Measurements from ENCODE around the gene GPC5. TPM values are rescaled to one million over a fixed set of nuclear protein-coding genes. Genes with fewer than 3 reads are reported as not detected.

The GPC5 gene
- total and polyA plus RNA-seq, 9 of the 15 experiments (the other 6 are each of a cell fraction or from before 2014, with no cell fraction given) = 0.18 to 0.27 TPM; not detected in 7

DNA sequence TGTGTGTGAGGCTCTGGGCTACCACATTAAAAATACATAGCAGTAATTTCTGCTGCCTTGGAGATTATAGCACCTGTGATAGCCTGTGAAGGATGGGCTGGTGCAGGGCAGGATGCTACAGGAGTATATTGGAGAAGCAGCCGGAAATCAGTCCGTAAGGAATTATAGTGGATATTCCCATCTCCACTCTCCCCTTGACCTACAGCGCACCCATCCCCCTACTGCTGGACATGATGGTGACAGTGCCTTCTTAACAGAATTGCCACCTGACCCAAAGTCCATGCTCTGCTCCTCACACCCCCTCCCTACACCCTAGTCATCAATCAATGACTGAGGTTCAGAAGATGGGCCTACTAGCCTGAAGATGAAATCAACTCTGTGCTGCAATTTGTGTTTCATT, 376.0 kb downstream of the GPC5 start:
- no TSS peak for BruUV-seq (replicated peaks)
- H4K20me1 ChIP-seq (replicated peaks; ENCODE audit: control insufficient read depth, insufficient read depth, low read length) = no peaks in the 10 kb centered on the region
- no peaks in the 10 kb centered on the region for H3K27me3 ChIP-seq (ENCODE audit: control insufficient read depth in 2 of 2, insufficient read depth in 2 of 2, low read length in 2 of 2)
- no peaks in the 10 kb centered on the region for H3K36me3 ChIP-seq (ENCODE audit: control insufficient read depth, insufficient read depth, low read length)
- H3K9me3 ChIP-seq (replicated peaks; ENCODE audit: control insufficient read depth, insufficient read depth, low read depth, low read length) = no peaks in the 10 kb centered on the region
- H3K9ac ChIP-seq (ENCODE audit: insufficient read depth in 1 of 2, low read depth in 2 of 2, low read length in 2 of 2) = no peak overlapping the region
- no peak for TF ChIP-seq TEAD4 (IDR thresholded peaks at IDR 0.05; ENCODE audit: low read length)
- no peak for TF ChIP-seq TEAD4 (CRISPR knock-in tag; IDR thresholded peaks at IDR 0.05; ENCODE audit: borderline replicate concordance)
- no peak for TF ChIP-seq L3MBTL2 (IDR thresholded peaks at IDR 0.05)
- TF ChIP-seq CBX3 (IDR thresholded peaks at IDR 0.05; ENCODE audit: borderline replicate concordance in 1 of 2, low read length in 2 of 2) = peak in 1 of 2 experiments; percentile 87; a peak in 1 of 3 replicates
- peak; percentile 59; the same call in 1 of the 2 replicates for TF ChIP-seq FOXJ3 (CRISPR knock-in tag; IDR thresholded peaks at IDR 0.05)
- no peak for TF ChIP-seq ZZZ3 (IDR thresholded peaks at IDR 0.05)
- no peak overlapping the region for H3K4me3 ChIP-seq
- FAIRE-seq (no peak), DNase-seq (ENCODE audit: extremely low read depth in 1 of 4, low spot score in 3 of 4) (no peak), ATAC-seq (no peak)
- H3K79me2 ChIP-seq (ENCODE audit: control insufficient read depth, insufficient read depth, low read length) = no peaks in the 10 kb centered on the region
- intact Hi-C loops (cut with micrococcal nuclease) = loop anchor here (5.0 kb wide), 1 partner anchor 48 kb away; no protein-coding TSS in a partner anchor
- 2% methylated on average over 3 of the region's 3 CpGs for WGBS (ENCODE audit: insufficient coverage, low coverage, missing lambda C conversion rate)
- no peak overlapping the region for H3K4me2 ChIP-seq (ENCODE audit: insufficient read depth, low read length)
- in situ Hi-C loops (cut with MboI) = no loop called here
- H3K4me1 ChIP-seq (replicated peaks in 1 of 2; ENCODE audit: control insufficient read depth in 2 of 2, insufficient read depth in 2 of 2, low read length in 2 of 2) = no peaks in the 10 kb centered on the region
- no peaks in the 10 kb centered on the region for H3K9me1 ChIP-seq (ENCODE audit: control insufficient read depth, insufficient read depth, low read length)
- no peak overlapping the region for H3K27ac ChIP-seq (ENCODE audit: extremely low read depth, low read depth, low read length)
- ChIA-PET POLR2A (no interaction called here), CTCF (ENCODE audit: low intra/inter-chr PET ratio) (no interaction called here)
- H2AFZ ChIP-seq (ENCODE audit: low read depth, low read length) = no peak overlapping the region

DNA sequence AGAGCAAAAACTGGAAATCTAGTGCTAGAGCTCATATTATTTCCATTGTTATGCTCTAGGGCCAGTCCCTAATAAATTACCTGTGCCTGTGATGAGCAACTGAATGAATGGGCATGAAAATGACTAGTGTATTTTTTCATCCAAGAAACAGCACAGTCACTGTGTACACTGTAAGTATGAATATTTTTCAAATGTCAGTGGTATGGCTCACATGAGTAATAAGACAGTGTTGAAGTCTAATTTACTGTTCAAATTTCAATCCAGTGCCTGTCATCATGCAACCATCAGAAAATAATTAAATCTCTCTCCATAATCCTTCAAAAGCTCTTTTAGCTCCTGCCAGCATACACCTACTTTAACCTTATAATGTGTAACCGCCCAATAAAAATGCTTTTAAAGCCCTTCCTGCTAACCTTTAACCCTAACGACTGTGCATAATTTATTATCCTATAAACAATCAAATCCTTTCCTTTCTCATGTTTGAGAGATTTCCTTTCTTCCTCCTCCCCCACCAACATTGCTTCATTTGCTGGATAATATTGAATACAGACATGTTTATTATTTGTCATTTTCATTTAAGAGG, 378.3 kb downstream of the GPC5 start:
- ChIA-PET POLR2A (interaction anchor here (1.1 kb wide), 1 partner anchor 12 kb away, joined by 3 read pairs; no protein-coding TSS in a partner anchor), CTCF (ENCODE audit: low intra/inter-chr PET ratio) (no interaction called here)
- H3K36me3 ChIP-seq (ENCODE audit: control insufficient read depth, insufficient read depth, low read length) = no peaks in the 10 kb centered on the region
- no peak overlapping the region for H3K9ac ChIP-seq (ENCODE audit: insufficient read depth in 1 of 2, low read depth in 2 of 2, low read length in 2 of 2)
- no peaks in the 10 kb centered on the region for H3K79me2 ChIP-seq (ENCODE audit: control insufficient read depth, insufficient read depth, low read length)
- H3K4me3 ChIP-seq = no peak overlapping the region
- TF ChIP-seq KLF10 (CRISPR knock-in tag; IDR thresholded peaks at IDR 0.05) (peak; percentile 50; the same call in 1 of the 2 replicates), MLLT1 (IDR thresholded peaks at IDR 0.05) (no peak), ZNF3 (CRISPR knock-in tag; IDR thresholded peaks at IDR 0.05) (0 out of 2 replicates have a peak, but pooled peaks have one; percentile 10), MAFG (tag; conservative IDR thresholded peaks at IDR 0.05) (0 out of 2 replicates have a peak, but pooled peaks have one; percentile 25)
- TF ChIP-seq, protein P1, sequence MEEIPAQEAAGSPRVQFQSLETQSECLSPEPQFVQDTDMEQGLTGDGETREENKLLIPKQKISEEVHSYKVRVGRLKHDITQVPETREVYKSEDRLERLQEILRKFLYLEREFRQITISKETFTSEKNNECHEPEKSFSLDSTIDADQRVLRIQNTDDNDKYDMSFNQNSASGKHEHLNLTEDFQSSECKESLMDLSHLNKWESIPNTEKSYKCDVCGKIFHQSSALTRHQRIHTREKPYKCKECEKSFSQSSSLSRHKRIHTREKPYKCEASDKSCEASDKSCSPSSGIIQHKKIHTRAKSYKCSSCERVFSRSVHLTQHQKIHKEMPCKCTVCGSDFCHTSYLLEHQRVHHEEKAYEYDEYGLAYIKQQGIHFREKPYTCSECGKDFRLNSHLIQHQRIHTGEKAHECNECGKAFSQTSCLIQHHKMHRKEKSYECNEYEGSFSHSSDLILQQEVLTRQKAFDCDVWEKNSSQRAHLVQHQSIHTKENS (CRISPR knock-in tag; IDR thresholded peaks at IDR 0.05) = 0 out of 2 replicates have a peak, but pooled peaks have one; percentile 11
- no peaks in the 10 kb centered on the region for H3K27me3 ChIP-seq (ENCODE audit: control insufficient read depth in 2 of 2, insufficient read depth in 2 of 2, low read length in 2 of 2)
- 0% methylated on average over 2 of the region's 2 CpGs for WGBS (ENCODE audit: insufficient coverage, low coverage, missing lambda C conversion rate)
- FAIRE-seq (no peak), ATAC-seq (no peak), DNase-seq (ENCODE audit: extremely low read depth in 1 of 4, low spot score in 3 of 4) (no peak)
- 0 out of 2 replicates have a peak, but pooled peaks cover 1% of the 10 kb centered on the region for H3K9me3 ChIP-seq (replicated peaks; ENCODE audit: control insufficient read depth, insufficient read depth, low read depth, low read length)
- intact Hi-C loops (cut with micrococcal nuclease) (no loop called here), in situ Hi-C loops (cut with MboI) (no loop called here)
- H3K9me1 ChIP-seq (ENCODE audit: control insufficient read depth, insufficient read depth, low read length) = no peaks in the 10 kb centered on the region
- H3K4me2 ChIP-seq (ENCODE audit: insufficient read depth, low read length) = no peak overlapping the region
- no peak overlapping the region for H3K27ac ChIP-seq (ENCODE audit: extremely low read depth, low read depth, low read length)
- BruUV-seq (replicated peaks) = no TSS peak
- H4K20me1 ChIP-seq (replicated peaks; ENCODE audit: control insufficient read depth, insufficient read depth, low read length) = no peaks in the 10 kb centered on the region
- no peaks in the 10 kb centered on the region for H3K4me1 ChIP-seq (replicated peaks in 1 of 2; ENCODE audit: control insufficient read depth in 2 of 2, insufficient read depth in 2 of 2, low read length in 2 of 2)
- H2AFZ ChIP-seq (ENCODE audit: low read depth, low read length) = no peak overlapping the region
